Measurements from ENCODE around the gene SPHK1.

DNA sequence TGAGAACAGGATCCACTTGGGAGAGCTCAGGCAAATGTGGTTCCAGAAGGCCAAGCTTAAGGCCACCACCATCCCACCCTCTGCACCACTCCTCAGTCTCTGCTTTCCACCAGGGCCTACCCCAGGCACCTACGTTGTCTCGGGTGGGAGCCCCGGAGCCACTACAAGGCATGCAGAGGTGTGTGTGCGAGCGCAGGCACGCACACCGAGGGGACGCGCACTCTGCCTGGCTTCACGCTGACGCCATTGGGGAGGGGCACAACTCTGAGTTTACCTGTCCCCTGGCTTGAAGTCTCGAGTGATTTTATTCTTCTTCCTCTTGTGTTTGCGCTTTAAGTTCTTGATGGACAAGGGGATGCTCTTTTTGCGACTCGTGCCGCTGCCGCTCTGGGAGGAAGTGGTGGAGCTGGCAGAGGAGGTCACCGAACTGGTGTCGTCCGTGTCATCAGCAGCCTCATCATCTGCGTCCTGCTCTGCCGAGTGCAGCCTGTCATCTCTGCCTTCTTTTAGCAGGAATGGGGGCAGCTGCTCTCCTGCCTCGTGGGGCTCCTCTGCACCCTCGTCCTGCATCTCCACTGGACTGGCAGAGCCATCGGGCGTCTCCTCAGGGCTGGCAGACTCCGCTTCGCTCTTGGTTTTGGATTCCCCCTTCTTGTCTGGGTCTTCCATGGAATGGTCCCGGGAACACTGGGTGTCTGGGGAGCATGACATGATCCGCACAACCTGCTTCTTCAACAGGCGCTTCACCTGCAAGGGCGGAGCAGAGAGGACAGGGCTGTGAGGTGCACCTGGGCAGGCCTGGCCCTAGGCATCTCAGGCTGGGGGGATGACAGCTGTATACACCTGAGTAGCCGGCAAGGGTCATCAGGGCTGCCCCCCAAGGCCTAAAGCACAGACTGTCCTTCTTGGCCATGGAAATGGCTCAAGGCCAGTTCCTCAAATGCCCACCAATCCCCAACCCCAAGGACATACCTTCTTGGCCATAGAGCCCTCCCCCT, 15.1 kb downstream of the SPHK1 start:
- TF ChIP-seq, protein P1, sequence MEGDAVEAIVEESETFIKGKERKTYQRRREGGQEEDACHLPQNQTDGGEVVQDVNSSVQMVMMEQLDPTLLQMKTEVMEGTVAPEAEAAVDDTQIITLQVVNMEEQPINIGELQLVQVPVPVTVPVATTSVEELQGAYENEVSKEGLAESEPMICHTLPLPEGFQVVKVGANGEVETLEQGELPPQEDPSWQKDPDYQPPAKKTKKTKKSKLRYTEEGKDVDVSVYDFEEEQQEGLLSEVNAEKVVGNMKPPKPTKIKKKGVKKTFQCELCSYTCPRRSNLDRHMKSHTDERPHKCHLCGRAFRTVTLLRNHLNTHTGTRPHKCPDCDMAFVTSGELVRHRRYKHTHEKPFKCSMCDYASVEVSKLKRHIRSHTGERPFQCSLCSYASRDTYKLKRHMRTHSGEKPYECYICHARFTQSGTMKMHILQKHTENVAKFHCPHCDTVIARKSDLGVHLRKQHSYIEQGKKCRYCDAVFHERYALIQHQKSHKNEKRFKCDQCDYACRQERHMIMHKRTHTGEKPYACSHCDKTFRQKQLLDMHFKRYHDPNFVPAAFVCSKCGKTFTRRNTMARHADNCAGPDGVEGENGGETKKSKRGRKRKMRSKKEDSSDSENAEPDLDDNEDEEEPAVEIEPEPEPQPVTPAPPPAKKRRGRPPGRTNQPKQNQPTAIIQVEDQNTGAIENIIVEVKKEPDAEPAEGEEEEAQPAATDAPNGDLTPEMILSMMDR (IDR thresholded peaks at IDR 0.05): no peak
- TF ChIP-seq POLR2A (IDR thresholded peaks at IDR 0.05): no peak
